HG03139 (cell line): ENCODE data around the gene RAPGEF1.
"Not testable (repeated sequence)": the region's sequence is repeated elsewhere in the genome, so short reads cannot be mapped to it uniquely, and the experiment has no call there.

Experiments
- ATAC-seq: cut with Tn5 transposase; IDR thresholded peaks from one replicate; pipeline ENCODE4 v1.9.1; 2021; ENCODE audit not compliant: unreplicated experiment

Gene RAPGEF1

DNA sequence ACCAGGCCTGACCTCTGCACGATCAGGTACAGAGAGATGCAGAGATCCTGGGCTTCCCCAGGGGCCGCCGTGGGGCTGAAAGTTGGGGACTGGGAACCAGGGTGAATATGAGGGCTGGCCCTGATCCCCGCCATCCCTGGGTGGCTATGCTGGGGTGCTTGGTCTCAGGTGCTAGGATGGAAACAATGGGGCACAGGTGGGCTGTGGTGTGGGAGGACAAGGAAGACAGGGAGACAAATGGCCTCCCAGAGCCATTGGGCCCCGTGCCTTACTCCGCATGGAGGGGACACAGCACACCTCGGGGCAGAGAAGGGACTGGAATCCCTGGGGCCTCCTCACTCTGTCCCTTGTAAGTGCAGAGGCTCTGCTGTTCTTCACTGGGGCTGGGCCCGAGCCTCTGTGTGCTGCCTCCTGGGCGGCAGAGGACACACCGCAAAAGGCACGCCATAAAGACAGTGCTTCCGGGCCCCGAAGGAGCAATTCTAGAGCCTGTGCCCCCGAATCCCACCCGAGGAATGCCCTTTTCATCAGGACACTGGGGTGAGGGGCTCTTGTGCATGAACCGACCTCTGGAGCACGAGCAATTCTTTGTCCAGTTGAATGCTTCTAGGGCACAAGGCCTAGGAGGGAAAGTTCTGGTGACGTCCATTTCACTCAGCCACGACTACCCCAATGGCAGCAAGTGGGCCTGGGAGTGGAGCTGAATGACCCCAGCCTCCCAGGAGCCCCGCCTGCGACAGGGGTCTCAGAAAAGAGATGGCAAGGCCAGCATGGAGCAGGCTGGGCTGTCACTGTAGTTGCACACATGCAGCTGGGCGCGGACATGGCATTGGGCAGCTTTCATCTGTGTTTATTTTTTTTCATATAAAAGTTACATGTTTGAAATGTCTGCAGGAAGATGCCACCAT lies 163.7 kb downstream of the RAPGEF1 start:
- ATAC-seq, result no peak

DNA sequence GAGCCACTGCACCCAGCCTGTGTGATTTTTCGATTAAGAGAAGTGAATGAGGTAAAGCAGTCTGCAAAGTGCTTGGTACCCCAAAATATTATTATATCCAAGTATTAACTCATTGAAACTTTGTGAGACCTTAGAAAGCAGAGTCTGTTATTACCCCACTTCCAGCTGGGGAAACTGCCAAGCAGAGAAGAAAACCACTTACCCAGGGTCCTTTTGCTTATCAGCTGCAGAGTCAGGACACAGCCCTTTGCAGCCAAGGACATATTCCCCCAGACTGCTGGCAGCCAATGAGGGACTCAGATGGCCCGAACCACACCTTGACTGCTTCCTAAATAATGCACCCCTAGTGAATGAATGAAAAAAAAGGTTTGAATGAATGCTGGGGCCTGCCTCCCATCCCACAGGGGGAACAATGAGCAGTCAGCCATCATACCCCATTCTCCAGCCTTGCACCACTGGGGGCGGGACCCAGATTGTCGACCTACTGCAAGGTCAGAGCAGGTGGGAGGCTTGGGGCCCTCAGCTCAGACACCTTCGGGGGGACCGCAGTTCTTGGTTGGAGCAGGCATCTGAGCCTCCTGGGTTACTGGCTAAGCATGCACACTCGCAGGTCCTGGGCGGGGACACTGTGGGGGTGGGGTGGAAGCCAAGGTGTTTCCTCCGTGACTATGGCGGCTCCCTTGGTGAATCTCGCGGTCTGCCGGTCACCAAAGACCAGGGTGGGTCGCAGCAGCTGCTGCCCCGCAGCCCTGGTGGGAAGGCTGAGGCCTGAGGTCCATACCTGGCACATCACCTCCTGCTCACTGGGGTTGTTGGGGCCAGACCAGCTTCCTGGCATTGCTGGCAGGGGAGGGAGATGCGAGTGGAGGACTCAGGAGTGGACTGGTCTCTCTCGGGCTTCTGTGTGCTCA lies 164.9 kb downstream of the RAPGEF1 start:
- ATAC-seq, result no peak

DNA sequence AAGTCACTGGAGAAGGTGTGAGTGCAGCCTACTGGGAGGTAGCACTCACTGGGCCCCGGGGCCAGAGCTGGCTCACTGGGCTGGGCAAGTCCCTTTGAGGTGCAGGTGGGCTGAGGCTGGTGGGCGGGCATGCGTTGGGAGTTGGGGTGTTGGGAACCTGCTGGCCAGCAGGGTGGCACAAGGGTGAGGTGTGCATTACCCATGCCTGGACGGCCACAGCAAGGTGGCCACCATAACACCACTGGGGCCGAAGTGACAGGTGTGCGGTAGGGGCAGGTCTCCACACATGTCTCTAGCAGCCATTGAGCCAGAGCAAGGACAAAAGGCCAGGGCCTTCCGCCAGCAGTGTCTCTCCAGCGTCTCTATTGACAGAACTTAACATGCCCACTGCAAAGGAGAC lies 172.0 kb downstream of the RAPGEF1 start:
- no peak for ATAC-seq

DNA sequence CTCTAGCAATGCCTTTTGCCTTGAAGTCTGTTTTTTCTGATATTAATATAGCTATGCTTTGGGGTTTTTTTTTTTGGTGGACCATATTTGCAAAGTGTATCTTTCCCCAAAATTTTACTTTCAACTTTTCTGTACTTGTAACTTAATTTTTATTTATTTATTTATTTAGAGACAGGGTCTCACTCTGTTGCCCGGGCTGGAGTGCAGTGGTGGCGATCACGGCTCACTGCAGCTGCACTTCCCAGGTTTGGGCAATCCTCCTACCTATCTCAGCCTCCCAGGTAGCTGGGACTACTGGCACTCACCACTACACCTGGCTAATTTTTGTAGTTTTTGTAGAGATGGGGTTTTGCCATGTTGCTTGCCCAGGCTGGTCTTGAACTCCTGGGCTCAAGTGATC lies 173.7 kb downstream of the RAPGEF1 start:
- no peak for ATAC-seq

DNA sequence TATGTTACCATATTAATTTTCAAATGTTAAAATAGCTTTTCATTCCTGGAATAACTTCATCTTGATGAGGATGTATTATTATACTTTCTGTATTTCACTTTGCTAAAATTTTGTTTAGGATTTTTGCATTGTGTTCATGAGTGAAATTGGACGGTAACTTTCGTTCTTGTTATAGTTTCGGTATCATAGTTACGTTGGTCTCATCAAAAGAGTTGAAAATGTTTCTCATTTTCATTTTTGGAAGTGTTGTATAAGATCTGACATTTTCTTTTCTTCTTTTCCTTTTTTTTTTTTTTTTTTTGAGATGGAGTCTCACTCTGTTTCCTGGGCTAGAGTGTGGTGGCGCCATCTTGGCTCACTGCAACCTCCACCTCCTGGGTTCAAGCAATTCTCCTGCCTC lies 174.5 kb downstream of the RAPGEF1 start:
- no peak for ATAC-seq

DNA sequence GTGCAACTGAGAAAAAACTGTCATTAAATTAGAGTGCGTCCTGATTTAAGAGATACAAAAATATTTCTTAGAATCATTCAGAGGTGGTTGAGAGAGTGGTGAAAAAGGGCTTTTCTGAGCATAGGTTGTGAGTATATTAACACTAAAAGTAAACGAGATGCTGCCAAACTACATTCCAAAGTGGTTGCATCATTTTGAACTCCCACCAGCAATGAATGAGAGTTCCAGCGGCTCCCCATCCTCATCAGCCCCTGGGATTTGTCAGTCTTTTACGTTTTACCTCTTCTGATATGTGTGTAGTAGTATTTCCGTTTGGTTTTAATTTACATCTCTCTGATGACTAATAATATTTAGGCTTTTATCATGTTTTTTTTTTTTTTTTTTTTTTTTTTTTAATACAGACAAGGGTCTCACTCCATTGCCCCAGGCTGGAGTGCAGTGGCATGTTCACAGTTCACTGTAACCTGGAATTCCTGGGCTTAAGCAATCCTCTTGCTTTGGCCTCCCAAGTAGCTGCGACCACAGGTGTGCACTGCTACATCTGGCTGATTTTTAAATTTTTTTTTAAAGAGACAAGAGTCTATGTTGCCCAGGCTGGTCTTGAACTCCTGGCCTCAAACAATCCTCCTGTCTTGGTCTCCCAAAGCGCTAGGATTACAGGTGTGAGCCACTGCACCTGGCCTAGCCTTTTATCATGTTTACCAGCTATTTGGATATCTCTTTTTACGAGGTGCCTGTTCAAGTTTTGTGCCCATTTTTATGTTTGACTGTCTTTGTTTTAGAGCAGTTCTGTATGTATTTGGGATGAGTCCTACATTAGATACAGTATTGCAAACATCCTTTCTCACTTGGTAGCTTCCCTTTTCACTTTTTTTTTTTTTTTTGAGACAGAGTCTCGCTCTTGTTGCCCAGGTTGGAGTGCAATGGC lies 177.6 kb downstream of the RAPGEF1 start:
- ATAC-seq, result no peak

DNA sequence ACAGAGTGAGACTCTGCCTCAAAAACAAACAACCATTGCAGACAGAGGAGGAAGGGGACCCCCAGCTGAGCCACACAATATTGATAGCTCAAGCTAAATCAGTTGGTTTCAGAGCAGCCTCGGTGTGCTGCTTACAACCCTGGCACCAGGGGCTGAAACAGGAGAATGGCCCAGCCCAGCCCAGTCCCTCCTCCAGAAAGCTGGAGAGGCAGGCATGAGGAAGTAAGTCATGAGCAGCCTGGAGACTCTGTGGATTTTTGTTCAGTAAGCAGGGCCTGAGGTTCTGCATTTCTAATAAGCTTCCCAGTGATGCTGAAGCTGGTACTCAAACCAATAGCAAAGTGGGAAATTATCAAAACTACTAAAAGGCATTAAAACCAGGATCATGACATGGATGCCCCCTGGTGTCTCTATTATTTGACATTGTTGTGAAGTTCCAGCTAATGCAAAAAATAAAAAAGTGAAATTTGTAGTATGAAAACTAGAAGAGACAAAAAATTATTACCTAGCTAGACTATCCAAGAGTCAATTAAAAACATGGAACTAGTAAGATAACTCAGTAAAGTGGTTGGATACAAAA lies 180.4 kb downstream of the RAPGEF1 start:
- no peak for ATAC-seq

DNA sequence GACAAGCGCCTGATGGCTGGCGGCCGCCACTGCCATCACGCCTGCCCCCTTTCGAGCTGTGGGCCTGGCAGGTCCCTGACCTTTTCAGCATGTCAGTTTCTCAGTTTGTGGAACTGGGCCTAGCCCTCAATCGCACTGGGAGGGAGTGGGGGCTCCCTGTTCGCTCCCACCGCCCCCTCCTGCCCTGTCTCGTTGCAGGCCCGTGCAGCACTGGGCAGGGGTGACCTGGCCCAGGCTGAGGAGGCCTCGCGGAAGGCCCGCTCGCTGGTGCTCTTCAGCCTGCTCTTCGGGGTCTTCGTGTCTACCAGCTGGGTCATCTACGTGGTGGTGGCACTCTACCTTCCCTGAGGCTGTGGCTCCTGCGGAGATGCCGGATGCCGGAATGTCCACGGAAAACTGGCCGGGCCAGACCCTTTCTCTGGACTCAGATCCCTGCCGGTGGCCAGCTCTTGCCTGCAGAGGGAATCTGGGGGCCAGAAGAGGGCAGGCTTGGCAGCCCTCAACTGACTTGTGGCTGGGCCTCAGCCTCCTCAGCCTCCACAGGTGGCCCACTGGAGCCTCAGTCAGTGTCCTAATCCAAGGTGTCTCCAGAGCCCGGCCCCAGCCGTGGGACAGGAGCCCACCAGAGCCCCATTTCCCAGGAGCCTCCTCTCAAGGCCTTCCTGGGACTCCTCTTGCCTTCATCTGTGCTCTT lies 181.9 kb downstream of the RAPGEF1 start:
- no peak for ATAC-seq

DNA sequence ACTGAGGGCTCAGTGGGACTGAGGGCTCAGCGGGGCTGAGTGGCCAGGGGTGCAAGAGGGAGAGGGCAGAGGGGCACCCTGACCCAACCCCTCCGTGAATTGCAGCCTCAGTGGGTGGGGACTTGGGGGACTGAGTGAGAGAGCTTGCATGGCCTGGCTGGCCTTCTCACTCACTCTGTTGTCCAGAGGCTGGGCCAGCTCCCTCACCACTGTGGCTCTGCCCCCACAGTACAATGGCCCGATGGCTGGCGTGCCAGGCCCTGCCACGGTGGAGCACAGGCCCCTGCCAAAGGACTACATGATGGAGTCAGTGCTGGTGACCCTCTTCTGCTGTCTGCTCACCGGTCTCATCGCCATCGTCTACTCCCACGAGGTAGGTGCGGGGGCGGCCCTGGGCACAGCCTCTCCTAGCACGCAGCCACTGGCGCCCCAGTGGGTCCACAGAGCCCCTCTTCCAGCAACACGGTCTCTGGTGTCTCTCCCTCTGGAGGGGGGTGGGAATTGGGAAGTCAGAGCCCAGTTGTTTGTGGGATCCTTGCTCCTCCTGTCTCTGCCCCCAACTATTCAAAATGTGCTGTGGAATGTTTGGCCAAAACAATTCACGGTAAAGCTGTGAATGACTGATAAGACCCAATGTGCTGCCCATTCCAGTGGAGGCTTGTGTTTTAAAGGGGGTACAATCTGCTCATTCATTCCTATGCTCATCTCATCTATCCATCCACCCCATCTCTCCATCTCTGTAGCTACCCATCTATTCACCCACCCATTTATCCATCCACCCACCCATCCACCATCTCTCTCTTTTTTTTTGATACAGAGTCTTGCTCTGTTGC lies 183.8 kb downstream of the RAPGEF1 start:
- no peak for ATAC-seq

DNA sequence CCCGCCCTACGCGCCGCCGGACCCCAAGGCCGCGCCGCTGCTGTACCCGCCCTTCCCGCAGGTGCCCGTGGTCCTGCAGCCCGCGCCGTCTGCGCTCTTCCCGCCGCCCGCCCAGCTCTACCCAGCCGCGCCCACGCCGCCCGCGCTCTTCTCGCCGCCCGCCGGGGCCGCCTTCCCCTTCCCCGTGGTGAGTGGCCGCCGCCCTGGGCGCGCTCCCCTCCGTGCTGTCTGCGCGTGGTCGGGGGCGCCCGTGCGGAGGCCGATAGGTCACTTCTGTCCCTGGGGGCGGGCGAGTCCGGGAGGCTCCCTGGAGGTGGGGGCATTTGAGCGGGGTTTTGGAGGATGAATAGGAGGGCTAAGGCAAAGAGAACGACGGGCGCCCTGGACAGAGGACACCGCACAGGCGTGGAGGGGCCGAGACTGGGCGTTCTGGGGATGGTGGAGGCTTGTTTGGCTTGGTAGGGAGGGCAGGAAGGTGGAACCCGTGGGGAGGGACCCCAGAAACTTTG lies 185.0 kb downstream of the RAPGEF1 start:
- ATAC-seq, result no peak

DNA sequence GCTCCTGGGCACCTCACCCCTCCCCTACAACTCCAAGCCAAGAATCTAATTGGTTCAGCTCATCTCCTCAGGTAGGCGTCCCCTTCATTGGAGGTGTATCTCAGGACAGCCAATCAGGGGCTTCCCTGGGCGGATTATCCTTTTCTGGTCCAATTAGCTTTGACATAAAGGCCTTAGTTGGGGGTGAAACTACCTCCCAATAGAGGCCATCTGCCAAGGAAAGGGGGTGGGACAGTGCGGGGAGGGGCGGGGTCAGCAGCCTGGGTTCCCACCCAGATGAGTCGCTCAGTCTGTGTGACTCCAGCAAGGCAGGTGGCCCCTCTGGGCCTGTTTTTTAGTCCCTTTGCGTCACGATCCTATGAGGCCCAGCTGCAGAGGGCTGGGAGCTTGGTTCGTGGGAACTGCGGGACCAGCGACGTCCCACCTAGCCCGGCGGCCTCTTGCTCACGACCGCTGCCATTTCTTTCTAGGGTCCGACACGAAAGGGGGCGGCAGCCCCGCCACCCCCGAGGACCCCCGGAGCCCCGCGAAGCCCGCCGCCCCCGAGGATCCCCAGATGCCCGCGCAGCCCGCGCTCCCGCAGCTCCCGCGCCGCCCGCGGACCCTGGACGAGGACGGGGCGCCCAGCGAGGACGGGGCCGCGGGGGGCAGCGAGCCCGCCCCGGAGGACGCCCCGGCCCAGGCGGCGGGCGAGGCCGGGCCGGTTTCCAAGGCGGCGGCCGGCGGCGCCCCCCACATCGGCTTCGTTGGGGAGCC lies 185.6 kb downstream of the RAPGEF1 start:
- ATAC-seq, result no peak

DNA sequence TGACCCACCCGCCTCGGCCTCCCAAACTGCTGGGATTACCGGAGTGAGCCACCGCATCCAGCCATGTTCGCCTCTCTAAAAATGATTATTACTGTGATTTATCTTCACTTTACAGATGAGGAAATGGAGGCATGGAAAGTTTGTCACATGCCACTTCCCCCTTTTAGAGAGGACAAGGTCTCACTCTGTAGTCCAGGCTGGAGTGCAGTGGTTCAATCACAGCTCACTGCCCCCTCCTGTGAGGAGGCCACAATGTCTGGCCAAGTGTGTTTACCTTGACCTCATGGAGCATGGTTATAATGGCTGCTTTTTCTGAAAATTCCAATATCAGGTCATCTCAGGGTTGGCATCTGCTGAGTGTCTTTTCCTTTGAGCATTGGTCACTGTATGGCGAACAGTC lies 187.8 kb downstream of the RAPGEF1 start:
- ATAC-seq, result no peak

DNA sequence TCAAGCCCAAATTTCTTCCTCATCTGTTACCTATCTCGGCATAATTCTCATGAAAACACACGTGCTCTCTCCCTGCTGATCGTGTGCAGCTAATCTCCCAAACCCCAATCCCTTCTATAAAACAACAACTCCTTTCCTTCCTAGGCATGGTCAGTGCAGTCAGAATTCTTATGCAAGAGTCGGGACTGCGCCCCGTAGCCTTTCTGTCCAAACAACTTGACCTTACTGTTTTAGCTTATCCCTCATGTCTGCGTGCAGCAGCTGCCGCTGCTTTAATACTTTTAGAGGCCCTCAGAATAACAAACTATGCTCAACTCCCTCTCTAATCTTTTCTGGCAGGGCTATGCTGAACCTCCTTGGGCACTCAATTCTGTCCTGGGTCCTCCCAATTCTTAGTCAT lies 189.4 kb downstream of the RAPGEF1 start:
- ATAC-seq, result not testable (repeated sequence)

DNA sequence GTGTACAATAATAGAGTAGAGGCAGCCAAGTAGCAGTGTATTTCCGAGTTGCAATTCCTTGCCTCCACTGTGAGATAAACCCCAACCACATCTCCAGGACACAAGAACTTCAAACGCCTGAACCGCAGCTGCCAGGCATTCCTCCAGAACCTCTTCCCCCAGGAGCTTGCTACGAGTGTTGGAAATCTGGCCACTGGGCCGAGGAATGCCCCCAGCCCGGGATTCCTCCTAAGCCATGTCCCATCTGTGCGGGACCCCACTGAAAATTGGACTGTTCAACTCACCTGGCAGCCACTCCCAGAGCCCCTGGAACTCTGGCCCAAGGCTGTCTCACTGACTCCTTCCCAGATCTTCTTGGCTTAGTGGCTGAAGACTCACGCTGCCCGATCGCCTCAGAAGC lies 190.7 kb downstream of the RAPGEF1 start:
- not testable (repeated sequence) for ATAC-seq

DNA sequence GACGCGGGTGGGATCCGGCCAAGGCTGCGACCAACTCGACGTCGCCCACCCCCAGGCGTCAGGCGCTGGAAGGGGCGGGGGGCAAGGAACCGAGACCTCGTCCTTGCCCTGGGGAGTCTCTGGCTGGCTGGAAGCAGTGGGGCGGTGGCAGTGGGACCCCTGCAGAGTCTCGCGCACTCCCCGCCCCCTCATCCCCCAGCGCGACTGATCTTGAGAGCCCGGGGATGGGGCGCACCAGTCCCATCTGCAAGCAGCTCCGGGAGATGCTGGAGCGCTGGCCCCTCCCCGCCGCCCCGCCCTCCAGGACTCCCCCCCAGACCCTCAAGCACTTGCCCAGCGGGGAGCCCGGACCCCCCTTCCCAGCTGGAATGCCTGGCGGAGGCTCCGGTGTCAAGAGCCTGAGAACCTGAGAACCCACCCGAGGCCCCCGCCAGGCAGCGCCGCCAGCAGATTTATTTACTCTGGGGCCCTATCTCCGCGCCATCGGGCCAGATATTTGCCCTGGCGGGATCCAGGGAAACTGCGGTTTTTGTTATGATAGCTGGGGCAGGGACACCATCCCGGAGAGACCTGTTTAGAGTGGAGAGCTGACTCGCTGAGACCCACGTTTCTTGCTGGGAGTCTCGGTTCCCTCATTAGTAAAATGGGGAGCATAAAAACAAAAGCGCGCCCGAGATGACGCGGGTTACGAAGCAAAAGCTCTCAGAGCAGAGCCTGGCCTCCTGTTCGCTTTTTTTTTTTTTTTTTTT lies 193.4 kb downstream of the RAPGEF1 start:
- ATAC-seq, result no peak

DNA sequence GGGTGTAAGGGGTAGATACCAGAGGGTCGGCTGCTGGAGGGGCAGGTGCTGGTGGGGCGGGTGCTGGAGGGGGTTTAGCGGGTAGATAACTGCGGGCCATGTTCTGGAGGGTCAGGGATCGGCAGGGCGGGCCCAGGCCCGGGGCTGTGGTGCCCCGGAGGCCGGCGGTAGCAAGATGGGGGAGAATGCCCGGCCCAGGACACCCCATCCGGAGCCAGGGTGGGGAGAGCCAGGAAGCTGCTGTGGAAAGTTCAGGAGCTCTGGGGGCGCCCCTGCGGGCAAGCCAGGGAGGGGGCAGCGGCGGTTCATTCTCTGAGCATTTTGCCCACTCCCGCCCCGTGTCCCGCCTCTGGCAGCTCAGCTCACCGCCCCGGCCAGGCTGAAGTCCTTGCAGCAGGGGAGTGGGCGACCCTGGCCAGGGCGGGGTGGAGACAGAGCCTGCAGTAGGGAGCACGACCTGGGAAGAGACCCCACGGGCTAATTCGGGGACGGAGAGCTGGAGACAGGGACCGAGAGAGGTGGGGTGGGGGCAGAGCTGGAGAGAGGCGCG lies 194.0 kb downstream of the RAPGEF1 start:
- no peak for ATAC-seq
